Endodermal cell (in vitro differentiated cells): Measurements from ENCODE around the gene FCER2. TPM values are rescaled to one million over a fixed set of nuclear protein-coding genes. Genes with fewer than 3 reads are reported as not detected.

ENCODE experiments used
- DNase-seq: peaks from one replicate; pipeline ENCODE4 v3.0.0-alpha.2; 2017
- H3K27ac ChIP-seq: 2 replicates; pipeline ENCODE4 v1.5.1; 2013; ENCODE audit warnings: mild to moderate bottlenecking, low read depth, low read length, moderate library complexity
- H3K27me3 ChIP-seq: 2 replicates; pipeline ENCODE4 v1.6.1; 2013; ENCODE audit warnings: mild to moderate bottlenecking, low read length, moderate library complexity; ENCODE audit not compliant: insufficient read depth, control insufficient read depth, poor library complexity, severe bottlenecking
- H3K36me3 ChIP-seq: 2 replicates; pipeline ENCODE4 v1.7.0; 2013; ENCODE audit warnings: mild to moderate bottlenecking, low read length, moderate library complexity; ENCODE audit not compliant: control insufficient read depth, insufficient read depth
- H3K4me1 ChIP-seq: one replicate; pipeline ENCODE4 v1.7.0; 2013; ENCODE audit warnings: low read length; ENCODE audit not compliant: control insufficient read depth, insufficient read depth
- H3K4me3 ChIP-seq: 2 replicates; pipeline ENCODE4 v1.5.1; 2013; ENCODE audit warnings: mild to moderate bottlenecking, low read length, moderate library complexity
- H3K9ac ChIP-seq: 2 replicates; pipeline ENCODE4 v1.6.1; 2013; ENCODE audit warnings: mild to moderate bottlenecking, low read length, moderate library complexity; ENCODE audit not compliant: poor library complexity, severe bottlenecking; ENCODE audit errors: extremely low read depth
- H3K9me3 ChIP-seq: 2 replicates; pipeline ENCODE4 v1.6.1; 2013; ENCODE audit warnings: mild to moderate bottlenecking, low read length, moderate library complexity; ENCODE audit not compliant: control insufficient read depth
- H3K27ac Mint-ChIP-seq: 2 replicates; pipeline ENCODE4 v1.8.0; 2020; ENCODE audit warnings: mixed read lengths
- H3K27me3 Mint-ChIP-seq: 2 replicates; pipeline ENCODE4 v1.8.0; 2021; ENCODE audit warnings: mild to moderate bottlenecking, mixed read lengths; ENCODE audit not compliant: insufficient read depth
- H3K36me3 Mint-ChIP-seq: 2 replicates; pipeline ENCODE4 v1.8.0; 2020; ENCODE audit warnings: low read depth, mixed read lengths
- H3K4me1 Mint-ChIP-seq: 2 replicates; pipeline ENCODE4 v1.8.0; 2020; ENCODE audit warnings: mixed read lengths
- H3K4me3 Mint-ChIP-seq: 2 replicates; pipeline ENCODE4 v1.8.0; 2020; ENCODE audit warnings: mild to moderate bottlenecking, moderate library complexity, mixed read lengths
- H3K9me3 Mint-ChIP-seq: 2 replicates; pipeline ENCODE4 v1.8.0; 2020; ENCODE audit warnings: mild to moderate bottlenecking, mixed read lengths
- WGBS, 2 experiments: methylation state at CpG; one replicate each; pipeline versions ENCODE4 v1.1.5 to v1.1.7; 2013; ENCODE audit warnings: missing lambda C conversion rate in 2 of 2, mixed read lengths in 1 of 2; ENCODE audit not compliant: insufficient coverage in 1 of 2, insufficient read length in 1 of 2; 5-methylcytosine and 5-hydroxymethylcytosine counted together
- total RNA-seq, 2 donors: library from RNA; stranded (reverse); fragmentation: NEBNext Ultra II Directional in 1 of 2; extraction: Animal tissue kit (Norgen Biotek cat#: 25700) in 1 of 2; gene quantifications; 2 replicates in 1 of 2; 3 replicates in 1 of 2; pipeline ENCODE4 v1.2.1, GENCODE V29; 2021
- TF ChIP-seq, protein P1 (sequence below): fragments of 200-600 bp; sonication (generic); conservative IDR thresholded peaks from 2 replicates; pipeline ENCODE4 v1.5.0; 2021; ENCODE audit warnings: antibody characterized with exemption, mild to moderate bottlenecking

Gene FCER2
- total RNA-seq, 2 donors from 2014 or later = not detected

DNA sequence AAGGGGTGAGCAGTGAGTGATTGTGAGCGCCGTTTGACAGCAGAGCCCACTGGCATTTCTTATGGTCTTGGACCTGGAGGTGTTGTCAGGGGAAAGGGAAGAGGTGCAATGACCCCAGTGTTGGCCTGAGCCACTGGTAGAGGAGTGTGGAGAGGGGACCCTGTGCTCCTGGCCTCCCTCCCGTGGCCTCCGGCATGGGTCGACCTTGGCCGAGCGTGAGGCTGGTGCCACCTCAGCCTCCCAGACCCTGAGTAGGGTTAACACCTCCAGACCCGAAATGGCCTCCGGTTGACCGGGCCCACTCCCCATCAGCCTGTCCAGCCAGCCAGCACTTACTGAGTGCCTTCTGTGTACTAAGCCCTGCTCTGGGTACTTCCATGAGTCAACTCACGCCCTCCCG lies 14.8 kb downstream of the FCER2 start:
- no peak for DNase-seq
- H3K36me3 Mint-ChIP-seq = peaks cover 15% of the 10 kb centered on the region
- Histone ChIP-seq H3K27ac (no peak overlapping the region), H3K27me3 (no peaks in the 10 kb centered on the region), H3K4me1 (no peaks in the 10 kb centered on the region), H3K4me3 (no peak overlapping the region), H3K36me3 (peaks cover 13% of the 10 kb centered on the region), H3K9ac (no peak overlapping the region), H3K9me3 (no peaks in the 10 kb centered on the region)
- 90 to 92% methylated on average over 7 to 12 of the region's 12 CpGs for WGBS, 2 experiments
- H3K27me3 Mint-ChIP-seq = peaks cover 4% of the 10 kb centered on the region
- H3K9me3 Mint-ChIP-seq = no peaks in the 10 kb centered on the region
- H3K27ac Mint-ChIP-seq = no peak overlapping the region
- TF ChIP-seq, protein P1, sequence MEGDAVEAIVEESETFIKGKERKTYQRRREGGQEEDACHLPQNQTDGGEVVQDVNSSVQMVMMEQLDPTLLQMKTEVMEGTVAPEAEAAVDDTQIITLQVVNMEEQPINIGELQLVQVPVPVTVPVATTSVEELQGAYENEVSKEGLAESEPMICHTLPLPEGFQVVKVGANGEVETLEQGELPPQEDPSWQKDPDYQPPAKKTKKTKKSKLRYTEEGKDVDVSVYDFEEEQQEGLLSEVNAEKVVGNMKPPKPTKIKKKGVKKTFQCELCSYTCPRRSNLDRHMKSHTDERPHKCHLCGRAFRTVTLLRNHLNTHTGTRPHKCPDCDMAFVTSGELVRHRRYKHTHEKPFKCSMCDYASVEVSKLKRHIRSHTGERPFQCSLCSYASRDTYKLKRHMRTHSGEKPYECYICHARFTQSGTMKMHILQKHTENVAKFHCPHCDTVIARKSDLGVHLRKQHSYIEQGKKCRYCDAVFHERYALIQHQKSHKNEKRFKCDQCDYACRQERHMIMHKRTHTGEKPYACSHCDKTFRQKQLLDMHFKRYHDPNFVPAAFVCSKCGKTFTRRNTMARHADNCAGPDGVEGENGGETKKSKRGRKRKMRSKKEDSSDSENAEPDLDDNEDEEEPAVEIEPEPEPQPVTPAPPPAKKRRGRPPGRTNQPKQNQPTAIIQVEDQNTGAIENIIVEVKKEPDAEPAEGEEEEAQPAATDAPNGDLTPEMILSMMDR = no peak
- H3K4me3 Mint-ChIP-seq = no peak overlapping the region
- H3K4me1 Mint-ChIP-seq = peaks cover 5% of the 10 kb centered on the region

DNA sequence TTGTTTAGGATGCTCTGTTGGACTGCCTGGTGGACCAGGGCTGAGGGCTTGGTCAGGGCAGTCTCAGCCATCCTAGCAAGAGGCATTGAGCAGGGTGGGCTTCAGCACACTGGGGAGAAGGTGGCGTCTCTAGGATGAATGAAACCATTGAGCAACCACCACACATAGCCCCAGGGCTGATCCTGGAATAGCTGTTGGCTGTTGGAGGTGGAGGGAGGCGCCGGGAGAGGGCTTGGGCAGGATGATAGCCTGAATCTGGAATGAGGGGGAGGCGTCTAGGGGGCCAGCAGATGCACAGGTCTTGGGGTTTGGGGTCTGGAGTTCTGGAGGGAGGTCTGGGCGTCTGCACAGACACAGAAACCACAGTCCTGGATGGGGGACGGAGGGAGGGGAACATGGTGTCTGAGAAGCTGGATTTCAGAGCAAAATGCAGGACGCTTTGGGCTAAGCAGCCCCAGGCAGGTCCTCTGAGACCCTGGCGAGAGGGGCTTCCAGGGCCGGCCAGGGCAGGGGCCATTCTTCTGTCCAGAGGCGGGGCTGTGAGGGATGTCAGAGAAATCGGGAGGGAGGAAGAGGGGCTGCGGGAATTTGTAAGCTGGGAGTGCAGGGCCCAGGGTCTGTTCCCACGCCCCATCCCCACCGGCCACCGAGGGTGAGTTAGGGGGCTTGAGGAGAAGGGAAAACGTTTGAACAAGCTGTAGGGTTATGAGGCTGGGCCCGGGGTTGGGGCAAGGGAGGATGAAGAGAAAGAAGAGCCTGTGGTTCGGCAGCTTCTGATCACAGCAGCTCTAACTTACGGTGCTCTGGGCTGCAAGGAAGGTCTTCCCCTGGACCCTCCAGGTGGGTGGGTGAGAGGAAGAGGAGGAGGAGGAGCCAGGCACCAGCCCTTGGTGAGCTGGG lies 16.1 kb downstream of the FCER2 start:
- no peak overlapping the region for H3K27ac Mint-ChIP-seq
- 56 to 80% methylated on average over 11 to 18 of the region's 19 CpGs for WGBS, 2 experiments
- Histone ChIP-seq H3K9ac (no peak overlapping the region), H3K4me1 (no peaks in the 10 kb centered on the region), H3K27me3 (no peaks in the 10 kb centered on the region), H3K9me3 (no peaks in the 10 kb centered on the region), H3K36me3 (peaks cover 13% of the 10 kb centered on the region), H3K4me3 (no peak overlapping the region), H3K27ac (no peak overlapping the region)
- no peaks in the 10 kb centered on the region for H3K9me3 Mint-ChIP-seq
- no peak for DNase-seq
- peaks cover 4% of the 10 kb centered on the region for H3K27me3 Mint-ChIP-seq
- peaks cover 18% of the 10 kb centered on the region for H3K36me3 Mint-ChIP-seq
- H3K4me3 Mint-ChIP-seq = no peak overlapping the region
- H3K4me1 Mint-ChIP-seq = peaks cover 8% of the 10 kb centered on the region
- TF ChIP-seq, protein P1 = no peak

DNA sequence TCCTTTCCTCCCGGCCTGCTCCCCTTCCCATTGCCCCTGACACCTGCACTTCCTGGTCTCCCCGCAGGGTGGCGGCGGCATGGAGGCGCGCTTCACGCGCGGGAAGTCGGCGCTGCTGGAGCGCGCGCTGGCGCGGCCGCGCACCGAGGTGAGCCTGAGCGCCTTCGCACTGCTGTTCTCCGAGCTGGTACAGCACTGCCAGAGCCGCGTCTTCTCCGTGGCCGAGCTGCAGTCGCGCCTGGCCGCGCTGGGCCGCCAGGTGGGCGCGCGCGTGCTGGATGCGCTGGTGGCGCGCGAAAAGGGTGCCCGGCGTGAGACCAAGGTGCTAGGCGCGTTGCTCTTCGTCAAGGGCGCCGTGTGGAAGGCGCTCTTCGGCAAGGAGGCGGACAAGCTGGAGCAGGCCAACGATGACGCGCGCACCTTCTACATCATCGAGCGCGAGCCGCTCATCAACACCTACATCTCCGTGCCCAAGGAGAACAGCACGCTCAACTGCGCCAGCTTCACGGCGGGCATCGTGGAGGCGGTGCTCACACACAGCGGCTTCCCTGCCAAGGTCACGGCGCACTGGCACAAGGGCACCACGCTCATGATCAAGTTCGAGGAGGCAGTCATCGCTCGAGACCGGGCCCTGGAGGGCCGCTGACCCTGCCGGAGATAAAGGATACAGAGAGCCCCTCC lies 19.6 kb downstream of the FCER2 start:
- peak overlapping the region; percentile 77 for H3K4me3 Mint-ChIP-seq
- peak overlapping the region; percentile 87 for H3K4me3 ChIP-seq

More for the DNA sequence above, 19.6 kb downstream of the FCER2 start:
- WGBS, 2 experiments = 96% methylated on average over 58 to 74 of the region's 74 CpGs
- Mint-ChIP-seq H3K4me1 (peaks cover 8% of the 10 kb centered on the region), H3K36me3 (peaks cover 18% of the 10 kb centered on the region), H3K27ac (peak overlapping the region; percentile 85), H3K27me3 (peaks cover 17% of the 10 kb centered on the region), H3K9me3 (no peaks in the 10 kb centered on the region)
- TF ChIP-seq, protein P1 = peak; percentile 59
- no peak for DNase-seq
- H3K36me3 ChIP-seq = peaks cover 13% of the 10 kb centered on the region
- peaks cover 14% of the 10 kb centered on the region for H3K27me3 ChIP-seq
- H3K27ac ChIP-seq = no peak overlapping the region
- no peaks in the 10 kb centered on the region for H3K9me3 ChIP-seq
- no peaks in the 10 kb centered on the region for H3K4me1 ChIP-seq
- no peak overlapping the region for H3K9ac ChIP-seq
